Ramos (cell line): ENCODE data around the gene DCDC2B.

ENCODE experiments used
- in situ Hi-C: fragments of 300-500 bp; cut with MboI; formaldehyde crosslinking; loops from one replicate; pipeline ENCODE4 v1.14.3; 2022; ENCODE audit warnings: low sequenced_read_pairs; ENCODE audit not compliant: unreplicated experiment

Gene DCDC2B

GRCh38 chr1:32195972-32196823 is 12.7 kb upstream of the DCDC2B start:
- in situ Hi-C loops = no loop called here

- in situ Hi-C loops = no loop called here
Observed at GRCh38 chr1:32197074-32197473, 11.8 kb upstream of the DCDC2B start.

GRCh38 chr1:32197837-32198236 is 11.1 kb upstream of the DCDC2B start:
- in situ Hi-C loops = no loop called here

GRCh38 chr1:32198237-32199042 is 10.4 kb upstream of the DCDC2B start:
- in situ Hi-C loops = no loop called here

- in situ Hi-C loops = no loop called here
Observed at GRCh38 chr1:32199043-32199716, 9.7 kb upstream of the DCDC2B start.

- in situ Hi-C loops = no loop called here
Observed at GRCh38 chr1:32199717-32200072, 9.2 kb upstream of the DCDC2B start.

- in situ Hi-C loops = no loop called here
Observed at GRCh38 chr1:32200226-32201010, 8.5 kb upstream of the DCDC2B start, which contains the start of gene CCDC28B. CCDC28B (plus strand) TSS chr1:32200595; CDS start chr1:32201936, 1,341 bp downstream.

- in situ Hi-C loops = no loop called here
Observed at GRCh38 chr1:32201011-32201855, 7.7 kb upstream of the DCDC2B start.

- in situ Hi-C loops = no loop called here
Observed at GRCh38 chr1:32204943-32205361, 3.9 kb upstream of the DCDC2B start.

GRCh38 chr1:32205401-32206370 is 3.2 kb upstream of the DCDC2B start, which contains the start of gene IQCC:
IQCC (plus strand) TSS chr1:32205671; CDS start chr1:32205682, 11 bp downstream.
- in situ Hi-C loops = no loop called here

- in situ Hi-C loops = no loop called here
Observed at GRCh38 chr1:32208469-32208868, 420 bp upstream of the DCDC2B start.

- in situ Hi-C loops = loop anchor here (5.0 to 10.0 kb wide), 2 partner anchors 109 to 196 kb away; no protein-coding TSS in a partner anchor
Observed at GRCh38 chr1:32215629-32216480, 7.0 kb downstream of the DCDC2B start.

GRCh38 chr1:32216566-32216965 is 7.7 kb downstream of the DCDC2B start:
- in situ Hi-C loops = loop anchor here (5.0 to 10.0 kb wide), 2 partner anchors 108 to 196 kb away; no protein-coding TSS in a partner anchor

- in situ Hi-C loops = loop anchor here (5.0 to 10.0 kb wide), 2 partner anchors 106 to 193 kb away; no protein-coding TSS in a partner anchor
Observed at GRCh38 chr1:32219022-32219421, 10.1 kb downstream of the DCDC2B start.

GRCh38 chr1:32220746-32221580 is 12.1 kb downstream of the DCDC2B start:
- in situ Hi-C loops = no loop called here

- in situ Hi-C loops = no loop called here
Observed at GRCh38 chr1:32221581-32221979, 12.7 kb downstream of the DCDC2B start.
